Natural killer cell (primary cell): ENCODE results near the gene CEP57L1. TPM values are rescaled to one million over a fixed set of nuclear protein-coding genes. Genes with fewer than 3 reads are reported as not detected.

Source experiments
- ATAC-seq, 3 donors: fragments of 150-1000 bp in 2 of 3; fragments of 200-7000 bp in 1 of 3; cut with Tn5 transposase; 1 replicate in 1 of 3; 2 replicates in 2 of 3; pipeline ENCODE4 v1.10.0; 2021; ENCODE audit warnings: mild to moderate bottlenecking in 2 of 3, moderate library complexity in 2 of 3
- DNase-seq, 2 donors: peaks; one replicate each; pipeline versions ENCODE4 v3.0.0 to v3.0.0-alpha.2; 2013 to 2021; ENCODE audit warnings: mixed read lengths in 1 of 2
- H3K27ac ChIP-seq: one replicate; pipeline ENCODE4 v1.5.1; 2013; ENCODE audit warnings: mild to moderate bottlenecking, low read length
- H3K27me3 ChIP-seq: one replicate; pipeline ENCODE4 v1.6.1; 2013; ENCODE audit warnings: low read length; ENCODE audit not compliant: control insufficient read depth, insufficient read depth
- H3K36me3 ChIP-seq: one replicate; pipeline ENCODE4 v1.6.1; 2013; ENCODE audit warnings: low read length; ENCODE audit not compliant: control insufficient read depth, insufficient read depth
- H3K4me1 ChIP-seq: one replicate; pipeline ENCODE4 v1.6.1; 2013; ENCODE audit warnings: low read length; ENCODE audit not compliant: control insufficient read depth, insufficient read depth
- H3K4me3 ChIP-seq: one replicate; pipeline ENCODE4 v1.5.1; 2013; ENCODE audit warnings: low read length
- H3K9me3 ChIP-seq: one replicate; pipeline ENCODE4 v1.6.1; 2013; ENCODE audit warnings: low read length; ENCODE audit not compliant: control insufficient read depth, insufficient read depth
- H3K27ac Mint-ChIP-seq, 2 donors: one replicate each; pipeline ENCODE4 v1.8.0; 2022; ENCODE audit warnings: mild to moderate bottlenecking in 2 of 2, mixed read lengths in 2 of 2, moderate library complexity in 1 of 2
- H3K27me3 Mint-ChIP-seq, 2 donors: one replicate each; pipeline ENCODE4 v1.8.0; 2022; ENCODE audit warnings: low read depth in 2 of 2, mixed read lengths in 2 of 2
- H3K36me3 Mint-ChIP-seq: one replicate; pipeline ENCODE4 v1.8.0; 2022; ENCODE audit warnings: mixed read lengths
- H3K4me1 Mint-ChIP-seq, 2 donors: one replicate each; pipeline ENCODE4 v1.8.0; 2022; ENCODE audit warnings: mixed read lengths in 2 of 2
- H3K4me3 Mint-ChIP-seq: one replicate; pipeline ENCODE4 v1.8.0; 2022; ENCODE audit warnings: mild to moderate bottlenecking, moderate library complexity, mixed read lengths
- H3K9me3 Mint-ChIP-seq, 2 donors: one replicate each; pipeline ENCODE4 v1.8.0; 2022; ENCODE audit warnings: mixed read lengths in 2 of 2
- CTCF ChIP-seq: fragments of 200-600 bp; IDR thresholded peaks from one replicate; pipeline ENCODE4 v1.8.0; 2022; ENCODE audit warnings: antibody characterized with exemption
- WGBS: methylation state at CpG from one replicate; pipeline ENCODE4 v1.1.7; 2013; ENCODE audit warnings: missing lambda C conversion rate; ENCODE audit not compliant: insufficient coverage; 5-methylcytosine and 5-hydroxymethylcytosine counted together
- intact Hi-C: fragments of 100-400 bp; cut with micrococcal nuclease; formaldehyde crosslinking; loops from one replicate; pipeline ENCODE4 v1.14.2; 2022
- total RNA-seq, 4 donors: library from RNA; stranded (reverse); fragments of 120-200 nt in 1 of 4; gene quantifications; one replicate each; pipeline versions ENCODE4 v1.2.3 to v1.2.4, GENCODE V29; 2013 to 2022

Gene CEP57L1
- total RNA-seq, 3 donors from 2014 or later (not counting 1 experiment from before 2014, with no cell fraction given): 8.9 to 12.5 (median 9.2) TPM

- Mint-ChIP-seq H3K36me3 (no peaks in the 10 kb centered on the region), H3K9me3 (no peaks in the 10 kb centered on the region), H3K27ac (no peak overlapping the region), H3K4me3 (no peak overlapping the region), H3K4me1 (peaks cover 39 to 46% of the 10 kb centered on the region in 2 donors), H3K27me3 (no peaks in the 10 kb centered on the region)
- Histone ChIP-seq H3K27ac (no peak overlapping the region), H3K27me3 (no peaks in the 10 kb centered on the region), H3K4me3 (no peak overlapping the region), H3K36me3 (no peaks in the 10 kb centered on the region), H3K4me1 (peaks cover 3% of the 10 kb centered on the region), H3K9me3 (no peaks in the 10 kb centered on the region)
- intact Hi-C loops: no loop called here
- TF ChIP-seq CTCF: no peak
- 85% methylated on average over 4 of the region's 5 CpGs for whole genome bisulfite sequencing
- ATAC-seq (no peak), DNase-seq (no peak)
Measured at GRCh38 chr6:109087661-109088264, 7.5 kb upstream of the CEP57L1 start.

- 100% methylated on average over 1 of the region's 1 CpG for WGBS
- H3K27ac ChIP-seq: no peak overlapping the region
Measured at GRCh38 chr6:109088995-109089394, 6.3 kb upstream of the CEP57L1 start.

GRCh38 chr6:109091314-109092024 lies 3.8 kb upstream of the CEP57L1 start:
- Mint-ChIP-seq H3K9me3 (no peaks in the 10 kb centered on the region), H3K36me3 (no peaks in the 10 kb centered on the region), H3K27me3 (no peaks in the 10 kb centered on the region), H3K4me3 (peak overlapping the region; percentile 90), H3K27ac (peak overlapping the region; percentile 98 to 99), H3K4me1 (peaks cover 58 to 73% of the 10 kb centered on the region in 2 donors)
- 96% methylated on average over 5 of the region's 5 CpGs for WGBS
- Histone ChIP-seq H3K27me3 (no peaks in the 10 kb centered on the region), H3K4me3 (no peak overlapping the region), H3K27ac (no peak overlapping the region), H3K9me3 (no peaks in the 10 kb centered on the region), H3K36me3 (no peaks in the 10 kb centered on the region), H3K4me1 (peaks cover 8% of the 10 kb centered on the region)
- TF ChIP-seq CTCF: no peak
- ATAC-seq: no peak
- intact Hi-C loops: loop anchor here (10.0 kb wide), 3 partner anchors 353 to 1267 kb away; partner anchors contain the start of genes PPIL6, SCML4, SMPD2 and SNX3
- DNase-seq: peak in 1 of 2 donors; percentile 48

More at GRCh38 chr6:109088995-109089394, 6.3 kb upstream of the CEP57L1 start:
- Mint-ChIP-seq H3K4me3 (no peak overlapping the region), H3K4me1 (peaks cover 50 to 56% of the 10 kb centered on the region in 2 donors), H3K27me3 (no peaks in the 10 kb centered on the region), H3K27ac (peak overlapping the region in 1 of 2 donors; percentile 63), H3K36me3 (no peaks in the 10 kb centered on the region), H3K9me3 (no peaks in the 10 kb centered on the region)
- Histone ChIP-seq H3K27me3 (no peaks in the 10 kb centered on the region), H3K4me3 (no peak overlapping the region), H3K4me1 (peaks cover 3% of the 10 kb centered on the region), H3K9me3 (no peaks in the 10 kb centered on the region), H3K36me3 (no peaks in the 10 kb centered on the region)
- intact Hi-C loops: no loop called here
- ATAC-seq: no peak
- no peak for TF ChIP-seq CTCF
- no peak for DNase-seq
